K562 (cell line): ENCODE measurements around the gene OST4. TPM values are rescaled to one million over a fixed set of nuclear protein-coding genes. Genes with fewer than 3 reads are reported as not detected.

ENCODE experiments used
- ATAC-seq: fragments of 200-7000 bp; cut with Tn5 transposase; 3 replicates; pipeline ENCODE4 v1.9.1; 2020; ENCODE audit warnings: moderate library complexity
- BruUV-seq: library from RNA; stranded (reverse); fragments of 400-500 nt; replicated peaks from 2 replicates; lab custom pipeline; 2021; lab: Mats Ljungman, UMichigan
- CTCF ChIA-PET: fragments of 300-600 bp; formaldehyde crosslinking; extraction: SDS; loops from one replicate; lab custom pipeline; 2021; ENCODE audit warnings: low intra/inter-chr PET ratio; lab: Yijun Ruan, JAX
- POLR2A ChIA-PET: fragments of 300-600, 350-650 bp; sonication (Branson Sonifier 250); formaldehyde crosslinking; extraction: SDS; loops from one replicate; lab custom pipeline; 2021; ENCODE audit warnings: antibody characterized with exemption, inconsistent platforms; lab: Yijun Ruan, JAX
- DNase-seq, 4 experiments: peaks; one replicate each; pipeline versions ENCODE4 v3.0.0 to v3.0.0-alpha.2; 2011 to 2018; ENCODE audit warnings: low spot score in 3 of 4, mixed read lengths in 3 of 4; ENCODE audit errors: extremely low read depth in 1 of 4
- FAIRE-seq: peaks from 2 replicates; lab custom pipeline; 2011; peaks lifted over from hg19 to GRCh38; lab: Jason Lieb, UNC
- H2AFZ ChIP-seq: 2 replicates; pipeline ENCODE4 v1.6.0; 2011; ENCODE audit warnings: low read depth, low read length, control low read depth, inconsistent platforms
- H3K27ac ChIP-seq: fragments of 200-600 bp; 3 replicates; pipeline ENCODE4 v1.8.0; 2011; ENCODE audit warnings: low read depth, mild to moderate bottlenecking, control low read depth, inconsistent platforms, low read length, moderate library complexity, mixed read lengths; ENCODE audit errors: extremely low read depth
- H3K27me3 ChIP-seq, 2 experiments: fragments of 300-600 bp in 1 of 2; 2 replicates in 1 of 2; 3 replicates in 1 of 2; pipeline versions ENCODE4 v1.6.0 to v1.8.0; 2011; ENCODE audit warnings: inconsistent platforms in 2 of 2, low read length in 2 of 2, mild to moderate bottlenecking in 1 of 2, mixed read lengths in 1 of 2, moderate library complexity in 1 of 2; ENCODE audit not compliant: control insufficient read depth in 2 of 2, insufficient read depth in 2 of 2
- H3K36me3 ChIP-seq: fragments of 300-600 bp; 3 replicates; pipeline ENCODE4 v1.8.0; 2011; ENCODE audit warnings: mild to moderate bottlenecking, low read length, inconsistent platforms; ENCODE audit not compliant: control insufficient read depth, insufficient read depth
- H3K4me1 ChIP-seq, 2 experiments: fragments of 200-600 bp in 1 of 2; replicated peaks in 1 of 2; 2 replicates in 1 of 2; 3 replicates in 1 of 2; pipeline versions ENCODE4 v1.5.1 to v1.8.0; 2011; ENCODE audit warnings: inconsistent platforms in 2 of 2, low read length in 2 of 2, mild to moderate bottlenecking in 1 of 2, mixed read lengths in 1 of 2, moderate library complexity in 1 of 2; ENCODE audit not compliant: control insufficient read depth in 2 of 2, insufficient read depth in 2 of 2
- H3K4me2 ChIP-seq: 2 replicates; pipeline ENCODE4 v1.6.1; 2011; ENCODE audit warnings: low read length, control low read depth, inconsistent platforms, mixed read lengths; ENCODE audit not compliant: insufficient read depth
- H3K4me3 ChIP-seq: fragments of 200-600 bp; sonication (generic), shearing (Covaris generic); 2 replicates; pipeline ENCODE4 v1.5.1; 2016; ENCODE audit warnings: control low read depth, inconsistent platforms
- H3K79me2 ChIP-seq: fragments of 200-600 bp; 3 replicates; pipeline ENCODE4 v1.8.0; 2011; ENCODE audit warnings: low read length, inconsistent platforms; ENCODE audit not compliant: control insufficient read depth, insufficient read depth
- H3K9ac ChIP-seq, 2 experiments: 2 replicates each; pipeline versions ENCODE4 v1.6.0 to v1.6.1; 2011; ENCODE audit warnings: low read depth in 2 of 2, low read length in 2 of 2, control low read depth in 1 of 2, inconsistent platforms in 1 of 2, mild to moderate bottlenecking in 1 of 2, mixed read lengths in 1 of 2; ENCODE audit not compliant: insufficient read depth in 1 of 2
- H3K9me1 ChIP-seq: one replicate; pipeline ENCODE4 v1.6.0; 2011; ENCODE audit warnings: inconsistent platforms, mild to moderate bottlenecking, low read length, moderate library complexity; ENCODE audit not compliant: control insufficient read depth, insufficient read depth
- H3K9me3 ChIP-seq: replicated peaks from 2 replicates; pipeline ENCODE4 v1.5.1; 2011; ENCODE audit warnings: low read depth, low read length, inconsistent platforms; ENCODE audit not compliant: control insufficient read depth, insufficient read depth
- H4K20me1 ChIP-seq: replicated peaks from 2 replicates; pipeline ENCODE4 v1.6.1; 2011; ENCODE audit warnings: low read length, inconsistent platforms, mixed read lengths; ENCODE audit not compliant: control insufficient read depth, insufficient read depth
- CBFA2T3 ChIP-seq: fragments of 450-650 bp; IDR thresholded peaks from 2 replicates; pipeline ENCODE4 v1.6.1; 2017
- LEF1 ChIP-seq: fragments of 450-650 bp; IDR thresholded peaks from 2 replicates; pipeline ENCODE4 v1.6.1; 2016; ENCODE audit warnings: mild to moderate bottlenecking
- POLR2A ChIP-seq: fragments of 450-650 bp; conservative IDR thresholded peaks from 2 replicates; pipeline ENCODE4 v1.6.1; 2016
- POLR2G ChIP-seq: fragments of 200-400 bp; formaldehyde crosslinking; IDR thresholded peaks from 2 replicates; pipeline ENCODE4 v1.6.1; 2017; ENCODE audit warnings: low read depth, mild to moderate bottlenecking, antibody characterized with exemption, low read length, moderate library complexity
- WGBS: fragments of 100-300 bp; shearing (Covaris generic); methylation state at CpG from one replicate; pipeline ENCODE4 v1.1.6; 2016; ENCODE audit warnings: low coverage, mixed read lengths; ENCODE audit not compliant: insufficient coverage; ENCODE audit errors: missing lambda C conversion rate; 5-methylcytosine and 5-hydroxymethylcytosine counted together
- in situ Hi-C: fragments of 300-500 bp; cut with MboI; formaldehyde crosslinking; loops from 4 replicates; pipeline ENCODE4 v1.15.0; 2018; ENCODE audit warnings: inconsistent platforms, mixed read lengths
- intact Hi-C: fragments of 100-400 bp; cut with micrococcal nuclease; formaldehyde crosslinking; loops from 2 replicates; pipeline ENCODE4 v1.14.2; 2022
- polyA plus RNA-seq, 8 experiments: library from polyadenylated mRNA; depleted of rRNA in 4 of 8; stranded (reverse) in 5 of 8; unstranded in 3 of 8; fragments of >200 nt; fragmentation: Nextera tagmentation in 2 of 8; fragmentation: Illumina TruSeq in 1 of 8; extraction: Ambion mirVana in 2 of 8; extraction: Trizol in 1 of 8; gene quantifications; 2 replicates each; pipeline versions ENCODE4 v1.2.1 to v1.2.3, GENCODE V29; 2011 to 2014; ENCODE audit warnings: inconsistent platforms in 1 of 8, missing spikeins in 1 of 8
- total RNA-seq, 7 experiments: library from RNA; depleted of rRNA in 6 of 7; stranded (reverse); fragments of >200 nt in 6 of 7; fragmentation: Illumina TruSeq in 2 of 7; extraction: Trizol in 2 of 7; gene quantifications; 2 replicates each; pipeline versions ENCODE4 v1.2.1 to v1.2.3, GENCODE V29; 2011 to 2021; ENCODE audit warnings: low replicate concordance in 1 of 7
- TF ChIP-seq, protein P1 (sequence below): fragments of 450-650 bp; IDR thresholded peaks from 2 replicates; pipeline ENCODE4 v1.6.1; 2018; ENCODE audit not compliant: partially characterized antibody

Gene OST4
- total and polyA plus RNA-seq, 9 of the 15 experiments (the other 6 are each of a cell fraction or from before 2014, with no cell fraction given), result 186 to 1,155 (median 355) TPM

DNA sequence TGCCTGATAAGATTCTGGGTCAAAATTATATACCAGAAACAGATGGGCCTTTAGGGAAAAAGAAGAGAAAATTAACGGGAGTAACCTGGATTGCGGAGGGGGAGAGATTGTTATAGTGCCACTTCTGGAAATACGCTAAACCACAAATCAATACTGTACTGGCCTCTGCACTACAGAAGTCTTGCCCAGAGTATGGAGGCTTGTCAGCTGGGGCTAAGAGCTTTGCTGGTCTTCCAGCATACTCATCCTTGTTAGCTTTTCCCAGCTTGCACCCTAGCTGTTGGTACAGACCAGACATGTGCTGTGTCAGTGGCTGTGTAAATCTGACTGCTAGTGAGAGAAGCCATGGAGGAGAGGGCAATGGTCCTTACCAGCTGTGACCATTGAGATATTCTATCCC, 11.1 kb downstream of the OST4 start:
- H3K79me2 ChIP-seq, result no peaks in the 10 kb centered on the region

More for the DNA sequence above, 11.1 kb downstream of the OST4 start:
- Histone ChIP-seq H3K36me3 (peaks cover 58% of the 10 kb centered on the region), H3K27ac (peak overlapping the region; percentile 12; the same call in 1 of the 3 replicates), H3K4me1 (peaks cover 34 to 39% of the 10 kb centered on the region in 2 experiments), H3K4me2 (no peak overlapping the region), H3K9me3 (no peaks in the 10 kb centered on the region), H3K9ac (peak overlapping the region in 1 of 2 experiments; percentile 9; a peak in 1 of 4 replicates), H4K20me1 (no peaks in the 10 kb centered on the region), H3K4me3 (no peak overlapping the region), H3K27me3 (no peaks in the 10 kb centered on the region), H3K9me1 (no peaks in the 10 kb centered on the region), H2AFZ (no peak overlapping the region)
- ChIA-PET CTCF (no interaction called here), POLR2A (interaction anchor here (1.0 to 10.5 kb wide), 5 partner anchors 6 to 35 kb away, joined by 3 to 112 read pairs (median 8); partner anchors contain the start of genes AGBL5 and OST4)
- DNase-seq (no peak), ATAC-seq (no peak), FAIRE-seq (no peak)
- 69% methylated on average over 3 of the region's 3 CpGs for WGBS
- in situ Hi-C loops (no loop called here), intact Hi-C loops (no loop called here)
- no TSS peak for BruUV-seq
- TF ChIP-seq, protein P1, sequence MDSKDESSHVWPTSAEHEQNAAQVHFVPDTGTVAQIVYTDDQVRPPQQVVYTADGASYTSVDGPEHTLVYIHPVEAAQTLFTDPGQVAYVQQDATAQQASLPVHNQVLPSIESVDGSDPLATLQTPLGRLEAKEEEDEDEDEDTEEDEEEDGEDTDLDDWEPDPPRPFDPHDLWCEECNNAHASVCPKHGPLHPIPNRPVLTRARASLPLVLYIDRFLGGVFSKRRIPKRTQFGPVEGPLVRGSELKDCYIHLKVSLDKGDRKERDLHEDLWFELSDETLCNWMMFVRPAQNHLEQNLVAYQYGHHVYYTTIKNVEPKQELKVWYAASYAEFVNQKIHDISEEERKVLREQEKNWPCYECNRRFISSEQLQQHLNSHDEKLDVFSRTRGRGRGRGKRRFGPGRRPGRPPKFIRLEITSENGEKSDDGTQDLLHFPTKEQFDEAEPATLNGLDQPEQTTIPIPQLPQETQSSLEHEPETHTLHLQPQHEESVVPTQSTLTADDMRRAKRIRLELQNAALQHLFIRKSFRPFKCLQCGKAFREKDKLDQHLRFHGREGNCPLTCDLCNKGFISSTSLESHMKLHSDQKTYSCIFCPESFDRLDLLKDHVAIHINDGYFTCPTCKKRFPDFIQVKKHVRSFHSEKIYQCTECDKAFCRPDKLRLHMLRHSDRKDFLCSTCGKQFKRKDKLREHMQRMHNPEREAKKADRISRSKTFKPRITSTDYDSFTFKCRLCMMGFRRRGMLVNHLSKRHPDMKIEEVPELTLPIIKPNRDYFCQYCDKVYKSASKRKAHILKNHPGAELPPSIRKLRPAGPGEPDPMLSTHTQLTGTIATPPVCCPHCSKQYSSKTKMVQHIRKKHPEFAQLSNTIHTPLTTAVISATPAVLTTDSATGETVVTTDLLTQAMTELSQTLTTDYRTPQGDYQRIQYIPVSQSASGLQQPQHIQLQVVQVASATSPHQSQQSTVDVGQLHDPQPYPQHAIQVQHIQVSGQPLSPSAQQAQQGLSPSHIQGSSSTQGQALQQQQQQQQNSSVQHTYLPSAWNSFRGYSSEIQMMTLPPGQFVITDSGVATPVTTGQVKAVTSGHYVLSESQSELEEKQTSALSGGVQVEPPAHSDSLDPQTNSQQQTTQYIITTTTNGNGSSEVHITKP, result peak; percentile 35
- TF ChIP-seq CBFA2T3 (peak; percentile 42; the same call in 1 of the 2 replicates), POLR2G (0 out of 2 replicates have a peak, but pooled peaks have one; percentile 38), LEF1 (no peak), POLR2A (no peak)
